Body of pancreas (tissue), 4 donors: Measurements from ENCODE around the gene TENM4.

ENCODE experiments used
- CTCF ChIP-seq, 7 experiments: fragments of 450-650 bp in 4 of 7; fragments of 200-600 bp in 3 of 7; sonication (generic) in 3 of 7; IDR thresholded peaks; one replicate each; pipeline ENCODE4 v1.5.1; 2016 to 2019; ENCODE audit warnings: antibody characterized with exemption in 7 of 7
- POLR2A ChIP-seq, 3 donors: fragments of 450-650 bp; IDR thresholded peaks; one replicate each; pipeline ENCODE4 v1.6.1; 2016; ENCODE audit warnings: antibody characterized with exemption in 3 of 3, mild to moderate bottlenecking in 2 of 3

- TF ChIP-seq CTCF (IDR thresholded peaks at IDR 0.05), result no peak
- TF ChIP-seq POLR2A (IDR thresholded peaks at IDR 0.05), result no peak
Observed at GRCh38 chr11:79068356-79068755, 372.5 kb downstream of the TENM4 start.
